Measurements from ENCODE around the gene SEMA6C.

DNA sequence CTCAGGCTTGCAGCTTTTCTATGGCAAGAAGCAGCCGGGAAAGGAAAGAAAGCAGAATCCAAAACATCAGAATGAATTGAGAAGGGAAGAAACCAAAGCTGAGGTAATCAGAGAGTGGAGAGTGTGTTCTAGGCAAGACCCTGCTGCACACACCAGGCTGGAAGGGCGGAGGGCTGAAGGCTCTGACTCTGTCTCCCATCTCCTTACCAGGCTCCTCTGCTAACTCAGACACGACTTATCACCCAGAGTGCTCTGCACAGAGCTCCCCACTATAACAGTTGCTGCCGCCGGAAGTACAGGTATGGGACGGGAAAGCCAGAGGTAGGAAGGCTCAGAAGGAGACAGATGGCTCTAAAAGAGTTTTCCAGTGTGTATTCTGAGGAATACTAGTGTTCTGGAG lies 20.7 kb upstream of the SEMA6C start:
- TF ChIP-seq POLR2A (IDR thresholded peaks at IDR 0.05): no peak
- TF ChIP-seq, protein P1, sequence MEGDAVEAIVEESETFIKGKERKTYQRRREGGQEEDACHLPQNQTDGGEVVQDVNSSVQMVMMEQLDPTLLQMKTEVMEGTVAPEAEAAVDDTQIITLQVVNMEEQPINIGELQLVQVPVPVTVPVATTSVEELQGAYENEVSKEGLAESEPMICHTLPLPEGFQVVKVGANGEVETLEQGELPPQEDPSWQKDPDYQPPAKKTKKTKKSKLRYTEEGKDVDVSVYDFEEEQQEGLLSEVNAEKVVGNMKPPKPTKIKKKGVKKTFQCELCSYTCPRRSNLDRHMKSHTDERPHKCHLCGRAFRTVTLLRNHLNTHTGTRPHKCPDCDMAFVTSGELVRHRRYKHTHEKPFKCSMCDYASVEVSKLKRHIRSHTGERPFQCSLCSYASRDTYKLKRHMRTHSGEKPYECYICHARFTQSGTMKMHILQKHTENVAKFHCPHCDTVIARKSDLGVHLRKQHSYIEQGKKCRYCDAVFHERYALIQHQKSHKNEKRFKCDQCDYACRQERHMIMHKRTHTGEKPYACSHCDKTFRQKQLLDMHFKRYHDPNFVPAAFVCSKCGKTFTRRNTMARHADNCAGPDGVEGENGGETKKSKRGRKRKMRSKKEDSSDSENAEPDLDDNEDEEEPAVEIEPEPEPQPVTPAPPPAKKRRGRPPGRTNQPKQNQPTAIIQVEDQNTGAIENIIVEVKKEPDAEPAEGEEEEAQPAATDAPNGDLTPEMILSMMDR (IDR thresholded peaks at IDR 0.05): no peak

Data from esophagus squamous epithelium (tissue), 4 donors.